Activated CD4-positive, alpha-beta T cell treated with anti-CD3 and anti-CD28 coated beads, Interleukin-2, amount 50 U/mL, for 48 hours (primary cell): ENCODE data around the gene GPR78.

Source experiments
- DNase-seq, 2 experiments: peaks; one replicate each; pipeline ENCODE4 v3.0.0-alpha.2; 2020

GPR78 gene

GRCh38 chr4:8547108-8547911 lies 32.9 kb upstream of the GPR78 start:
- peak in 1 of 2 experiments; percentile 16 for DNase-seq

DNA sequence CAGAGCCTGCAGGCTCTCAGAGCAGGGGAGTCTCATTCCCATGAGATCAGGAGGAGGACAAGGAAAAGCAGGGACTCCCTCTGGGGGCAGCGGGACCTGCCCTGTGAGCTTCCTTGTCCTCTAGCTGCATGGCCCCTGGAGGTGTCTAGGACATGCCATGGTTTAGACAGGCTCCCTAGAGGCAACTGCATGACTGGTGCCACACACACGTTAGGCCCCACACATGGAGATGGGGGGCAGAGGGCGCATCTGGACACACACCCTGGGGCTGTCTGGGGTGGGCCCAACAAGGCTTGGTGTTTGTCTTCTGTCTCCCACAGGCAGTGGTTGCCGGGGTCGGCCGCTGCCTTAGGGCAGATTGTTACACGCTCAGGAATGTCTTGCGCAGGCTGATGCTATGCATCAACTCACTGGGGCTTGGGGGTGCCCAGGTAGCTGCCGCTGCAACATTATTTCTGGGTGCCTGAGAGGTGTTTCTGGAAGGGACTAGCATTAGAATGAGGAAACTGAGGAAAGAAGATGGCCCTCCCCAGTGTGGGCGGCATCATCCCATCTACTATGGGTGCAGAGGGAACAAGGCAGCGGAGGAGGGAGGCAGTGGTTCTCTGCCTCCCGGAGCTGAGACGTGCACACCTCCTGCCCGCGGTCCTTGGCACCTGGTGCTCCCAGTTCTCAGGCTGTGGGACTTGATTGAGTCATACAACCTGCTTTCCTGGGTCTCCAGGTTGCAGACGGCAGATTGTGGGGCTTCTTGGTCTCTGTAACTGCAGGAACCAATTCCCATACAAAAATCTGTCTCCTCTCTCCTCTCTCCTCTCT lies 32.1 kb upstream of the GPR78 start:
- no peak for DNase-seq

- DNase-seq, result no peak
Observed at GRCh38 chr4:8548731-8549351, 31.4 kb upstream of the GPR78 start.

- DNase-seq, result no peak
Observed at GRCh38 chr4:8549352-8549931, 30.8 kb upstream of the GPR78 start.

DNA sequence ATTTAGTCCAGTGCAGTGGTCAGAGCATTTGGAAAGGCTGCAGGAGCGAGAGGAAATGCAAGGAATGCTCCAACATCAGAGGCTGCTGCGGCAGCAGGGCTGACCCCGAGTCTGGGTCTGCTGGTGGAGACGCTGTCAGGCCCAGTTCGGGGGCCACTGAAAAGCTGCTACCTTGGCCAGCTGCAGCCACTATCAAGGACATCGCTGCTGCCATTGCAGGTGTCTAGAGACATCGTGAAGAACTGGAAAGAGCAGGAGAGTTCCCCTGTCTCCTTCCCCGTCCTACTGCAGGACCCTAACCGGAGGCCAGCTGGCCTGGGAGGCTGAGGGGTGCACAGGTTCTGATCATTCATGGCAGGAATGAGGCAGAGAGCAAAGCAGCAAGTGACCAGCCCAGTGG lies 29.5 kb upstream of the GPR78 start:
- no peak for DNase-seq

- DNase-seq, result no peak
Observed at GRCh38 chr4:8552024-8552423, 28.2 kb upstream of the GPR78 start.

DNA sequence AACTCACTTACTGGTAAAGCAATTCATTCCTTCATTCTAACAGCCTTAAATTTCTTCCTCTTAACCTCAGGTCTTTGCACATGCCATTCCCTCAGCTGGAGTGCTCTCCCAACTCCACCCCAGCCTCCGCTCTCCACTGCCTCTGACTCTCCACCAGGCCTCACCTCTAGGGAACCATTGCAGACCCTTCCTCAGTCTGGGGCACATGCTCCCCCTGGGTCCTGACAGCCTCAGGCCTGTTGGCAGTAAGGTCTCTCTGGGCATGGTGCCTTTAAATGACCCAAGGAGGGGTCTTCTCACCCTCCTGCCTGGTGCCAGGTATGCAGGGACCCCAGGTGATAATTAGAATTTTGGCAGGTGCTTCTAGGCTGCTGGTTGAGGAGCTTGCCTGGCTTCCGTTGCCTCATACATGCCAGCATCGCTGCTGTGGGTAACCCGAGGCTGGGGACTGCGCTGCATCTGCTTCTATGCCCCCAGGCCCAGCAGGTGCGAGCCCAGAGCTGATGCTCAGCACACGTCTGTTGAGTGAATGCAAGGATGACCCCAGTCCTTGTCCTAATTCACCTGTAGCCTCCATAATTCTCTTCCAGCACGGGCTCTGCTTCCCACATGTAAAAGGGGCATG lies 27.5 kb upstream of the GPR78 start:
- no peak for DNase-seq

- no peak for DNase-seq
Observed at GRCh38 chr4:8553216-8553615, 27.0 kb upstream of the GPR78 start.

DNA sequence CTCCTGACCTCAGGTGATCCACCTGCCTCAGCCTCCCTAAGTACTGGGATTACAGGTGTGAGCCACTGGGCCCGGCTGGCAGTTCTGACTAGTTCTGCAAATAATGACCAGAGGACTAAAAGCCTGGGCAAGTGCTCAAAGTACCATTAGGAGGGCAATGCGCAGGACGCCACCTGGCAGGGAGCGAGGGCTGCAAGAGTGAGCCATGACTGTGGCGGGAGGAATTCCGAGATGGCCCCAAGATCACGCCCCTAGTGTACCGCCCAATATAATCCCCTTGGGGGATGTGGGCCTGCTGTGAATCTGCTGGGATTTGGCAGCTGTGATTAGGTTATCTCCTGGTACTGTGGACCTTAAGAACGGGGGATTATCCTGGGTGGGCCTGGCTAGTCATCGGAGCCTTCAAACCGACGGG lies 26.2 kb upstream of the GPR78 start:
- no peak for DNase-seq

- no peak for DNase-seq
Observed at GRCh38 chr4:8554555-8555100, 25.6 kb upstream of the GPR78 start.

- no peak for DNase-seq
Observed at GRCh38 chr4:8555716-8556115, 24.5 kb upstream of the GPR78 start.

DNA sequence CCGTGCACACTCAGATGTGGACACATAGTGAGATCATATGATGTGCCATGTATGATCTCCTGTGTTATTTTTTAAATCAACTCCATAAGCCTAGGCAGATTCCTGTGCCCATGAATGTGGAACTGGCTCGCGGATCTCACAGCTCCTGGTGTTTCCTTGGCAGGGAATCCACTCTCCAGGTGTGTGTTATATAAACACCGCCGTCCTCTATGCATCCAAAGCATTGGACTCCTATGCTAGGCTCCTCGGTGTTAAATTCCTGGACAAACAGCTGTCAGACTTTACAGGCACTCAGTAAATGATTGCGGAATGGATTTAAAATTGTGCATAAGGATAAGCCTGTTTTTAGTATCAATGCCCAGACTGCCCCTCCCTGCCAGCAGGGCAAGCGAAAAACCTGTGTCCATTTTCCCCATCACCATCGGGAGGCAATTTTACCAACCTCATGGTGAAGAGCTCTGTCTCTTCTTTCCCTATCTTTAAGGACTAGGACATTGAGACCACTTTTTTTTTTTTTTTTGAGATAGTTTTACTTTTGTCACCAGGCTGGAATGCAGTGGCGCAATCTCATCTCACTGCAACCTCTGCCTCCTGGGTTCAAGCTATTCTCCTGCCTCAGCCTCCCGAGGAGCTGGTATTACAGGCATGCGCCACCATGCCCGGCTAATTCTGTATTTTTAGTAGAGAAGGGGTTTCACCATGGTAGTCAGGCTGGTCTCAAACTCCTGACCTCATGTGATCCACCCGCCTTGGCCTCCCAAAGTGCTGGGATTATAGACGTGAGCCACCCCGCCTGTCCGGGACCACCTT lies 23.6 kb upstream of the GPR78 start:
- no peak for DNase-seq

DNA sequence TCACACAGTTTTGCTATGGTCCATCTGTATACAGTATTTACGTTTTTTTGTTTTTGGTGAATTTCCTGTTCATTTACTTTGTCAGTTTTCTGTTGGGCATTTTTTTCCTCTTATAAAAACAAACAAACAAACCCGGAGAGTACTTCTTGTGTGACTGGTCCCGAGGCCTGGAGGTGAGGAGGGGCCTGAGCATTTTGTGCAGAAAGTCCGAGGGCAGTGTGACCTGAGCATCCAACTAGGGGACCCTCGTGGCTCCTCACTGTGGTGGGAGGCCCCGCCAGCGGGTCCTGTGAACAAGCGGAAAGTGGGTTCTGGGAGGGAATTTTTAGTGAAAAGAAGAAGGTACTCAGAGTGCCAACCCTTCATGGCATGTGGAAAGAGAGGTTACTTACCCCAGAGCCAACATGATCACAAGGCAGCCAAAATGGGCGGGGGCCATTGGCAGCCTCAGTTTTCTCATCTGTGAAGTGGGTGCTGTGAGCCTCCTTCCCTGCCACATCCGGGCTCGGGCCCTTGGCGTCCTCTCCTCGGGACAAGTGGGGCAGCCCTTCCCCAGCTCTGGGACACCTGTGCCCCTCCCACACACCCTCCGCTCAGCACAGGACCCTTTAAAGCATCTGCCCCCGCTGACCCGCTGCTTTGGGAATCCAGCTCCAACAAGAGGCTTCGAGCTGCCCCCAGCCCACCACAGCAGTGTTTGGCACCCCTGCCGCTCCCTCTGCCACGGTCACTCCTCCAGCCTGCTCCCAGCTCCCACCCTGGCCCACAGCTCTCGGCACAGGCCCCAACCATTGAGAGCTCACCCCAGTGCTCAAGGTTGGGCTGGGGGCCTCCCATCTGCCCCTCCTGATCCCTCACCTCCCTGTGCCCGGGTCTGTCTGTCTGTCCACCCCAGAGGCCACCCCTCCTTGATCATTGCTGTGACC lies 22.8 kb upstream of the GPR78 start:
- DNase-seq, result no peak

- no peak for DNase-seq
Observed at GRCh38 chr4:8558080-8558960, 21.9 kb upstream of the GPR78 start.

DNA sequence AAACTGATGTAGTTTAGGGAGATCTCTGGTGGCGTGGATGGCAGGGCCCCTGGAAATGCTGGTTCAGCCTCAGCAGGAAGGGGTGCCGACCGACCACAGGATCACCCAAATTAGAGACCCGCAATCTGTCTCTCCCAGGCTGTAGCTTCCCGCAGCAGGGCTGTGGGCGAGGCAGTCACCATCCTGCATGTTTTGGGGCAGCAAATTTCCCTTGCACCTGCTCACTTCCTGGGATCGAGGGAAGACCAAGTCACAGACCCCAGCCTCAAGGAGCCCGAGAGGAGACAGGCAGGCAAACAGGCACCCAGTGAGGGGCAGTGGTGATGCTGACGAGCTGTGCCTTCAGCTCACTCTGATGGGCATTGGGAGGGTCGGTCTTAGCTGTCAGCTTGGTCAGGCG lies 21.2 kb upstream of the GPR78 start:
- DNase-seq, result no peak

DNA sequence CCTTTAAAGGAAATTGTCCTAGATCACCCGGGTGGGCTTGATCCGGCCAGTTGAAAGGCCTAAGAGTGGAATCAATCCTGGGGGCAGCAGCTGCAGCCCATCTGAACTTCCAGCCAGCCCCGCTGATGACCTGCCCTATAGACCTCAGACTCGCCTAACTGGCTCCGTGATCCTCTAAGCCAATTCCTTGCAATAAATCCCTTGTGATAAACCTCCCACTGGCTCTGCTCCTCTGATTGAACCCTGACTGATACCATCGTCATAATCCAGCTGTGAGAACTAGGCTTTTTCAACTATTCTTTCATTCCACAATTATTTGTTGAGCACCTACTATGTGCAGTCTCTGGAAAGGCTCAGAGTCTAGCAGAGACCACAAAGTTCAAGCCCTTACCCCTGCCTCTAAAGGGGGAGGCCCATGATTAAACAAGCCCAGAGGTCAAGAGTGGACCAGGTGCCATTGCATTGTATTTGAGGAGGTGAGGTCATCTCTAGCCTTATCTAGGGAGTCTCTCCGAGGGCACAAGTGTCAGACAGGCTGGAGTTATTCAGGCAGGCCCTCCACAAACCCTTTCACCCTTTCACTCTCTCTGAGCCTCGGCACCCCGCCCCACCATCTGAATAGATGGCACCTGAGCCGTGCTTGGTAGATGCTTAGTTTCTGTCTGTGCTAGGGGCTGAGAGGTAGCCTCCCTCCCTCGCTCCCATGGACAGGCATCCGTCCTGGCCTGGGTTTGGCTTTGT lies 20.5 kb upstream of the GPR78 start:
- DNase-seq, result no peak

- no peak for DNase-seq
Observed at GRCh38 chr4:8560265-8561047, 19.7 kb upstream of the GPR78 start.

- no peak for DNase-seq
Observed at GRCh38 chr4:8564595-8564994, 15.6 kb upstream of the GPR78 start.
